H1 (cell line): ENCODE results near the gene SKIC8. TPM values are rescaled to one million over a fixed set of nuclear protein-coding genes. Genes with fewer than 3 reads are reported as not detected.

Experiments
- SIX5 ChIP-seq: IDR thresholded peaks from 2 replicates; pipeline ENCODE4 v1.6.1; 2011; ENCODE audit warnings: mild to moderate bottlenecking, low read depth, low read length
- polyA plus RNA-seq, 7 experiments: library from polyadenylated mRNA; depleted of rRNA in 3 of 7; stranded (reverse) in 5 of 7; unstranded in 2 of 7; fragments of >200 nt in 5 of 7; fragments of 200-250 nt in 2 of 7; gene quantifications; 1 replicate in 5 of 7; 2 replicates in 1 of 7; 4 replicates in 1 of 7; pipeline versions ENCODE4 v1.2.1 to v1.2.3, GENCODE V29; 2011 to 2013; ENCODE audit warnings: missing spikeins in 2 of 7, mixed read lengths in 2 of 7
- total RNA-seq: library from RNA; stranded (reverse); fragmentation: NEBNext Ultra II Directional; extraction: Animal tissue kit (Norgen Biotek cat#: 25700); gene quantifications from 2 replicates; pipeline ENCODE4 v1.2.1, GENCODE V29; 2021
- TF ChIP-seq, protein P1 (sequence below), 3 experiments: IDR thresholded peaks; 1 replicate in 2 of 3; 2 replicates in 1 of 3; pipeline versions ENCODE4 v1.5.1 to v1.6.1; 2011; ENCODE audit warnings: low read length in 3 of 3, mild to moderate bottlenecking in 3 of 3, inconsistent platforms in 2 of 3, low read depth in 1 of 3, moderate library complexity in 1 of 3; ENCODE audit not compliant: insufficient read depth in 1 of 3; ENCODE audit errors: control extremely low read depth in 1 of 3

Gene SKIC8
- total and polyA plus RNA-seq, 2 of the 8 experiments (the other 6 are each of a cell fraction or from before 2014, with no cell fraction given), result 44.2 to 77.7 TPM

DNA sequence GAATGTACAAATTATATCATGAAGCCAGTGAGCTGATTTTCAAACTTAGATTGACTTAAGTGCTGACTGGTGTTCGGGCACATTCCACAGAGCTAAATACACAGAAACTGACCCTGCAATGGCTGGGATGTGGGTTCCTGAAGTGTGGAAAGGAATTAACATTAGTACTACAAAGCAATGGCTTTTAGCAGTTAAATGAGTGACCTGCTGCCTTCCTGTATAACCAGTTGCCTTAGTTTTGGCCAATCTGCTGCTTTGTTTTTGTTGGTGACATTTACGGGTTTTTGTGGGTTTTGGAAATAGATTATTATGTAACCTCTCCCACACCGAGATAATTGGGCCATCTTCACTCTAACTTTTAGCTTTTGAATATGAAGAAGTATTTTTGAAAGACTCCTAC, 2.4 kb upstream of the SKIC8 start (continued):
- TF ChIP-seq, protein P1, sequence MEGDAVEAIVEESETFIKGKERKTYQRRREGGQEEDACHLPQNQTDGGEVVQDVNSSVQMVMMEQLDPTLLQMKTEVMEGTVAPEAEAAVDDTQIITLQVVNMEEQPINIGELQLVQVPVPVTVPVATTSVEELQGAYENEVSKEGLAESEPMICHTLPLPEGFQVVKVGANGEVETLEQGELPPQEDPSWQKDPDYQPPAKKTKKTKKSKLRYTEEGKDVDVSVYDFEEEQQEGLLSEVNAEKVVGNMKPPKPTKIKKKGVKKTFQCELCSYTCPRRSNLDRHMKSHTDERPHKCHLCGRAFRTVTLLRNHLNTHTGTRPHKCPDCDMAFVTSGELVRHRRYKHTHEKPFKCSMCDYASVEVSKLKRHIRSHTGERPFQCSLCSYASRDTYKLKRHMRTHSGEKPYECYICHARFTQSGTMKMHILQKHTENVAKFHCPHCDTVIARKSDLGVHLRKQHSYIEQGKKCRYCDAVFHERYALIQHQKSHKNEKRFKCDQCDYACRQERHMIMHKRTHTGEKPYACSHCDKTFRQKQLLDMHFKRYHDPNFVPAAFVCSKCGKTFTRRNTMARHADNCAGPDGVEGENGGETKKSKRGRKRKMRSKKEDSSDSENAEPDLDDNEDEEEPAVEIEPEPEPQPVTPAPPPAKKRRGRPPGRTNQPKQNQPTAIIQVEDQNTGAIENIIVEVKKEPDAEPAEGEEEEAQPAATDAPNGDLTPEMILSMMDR (IDR thresholded peaks at IDR 0.05; ENCODE audit: control extremely low read depth in 1 of 3, insufficient read depth in 1 of 3, low read depth in 1 of 3, low read length in 3 of 3), result no peak
- TF ChIP-seq SIX5, result no peak
